HG03159 (cell line): ENCODE data around the gene AEBP1.

Experiments used
- ATAC-seq: cut with Tn5 transposase; IDR thresholded peaks from one replicate; pipeline ENCODE4 v1.9.1; 2021; ENCODE audit warnings: mild to moderate bottlenecking, moderate library complexity; ENCODE audit not compliant: unreplicated experiment

AEBP1 gene

DNA sequence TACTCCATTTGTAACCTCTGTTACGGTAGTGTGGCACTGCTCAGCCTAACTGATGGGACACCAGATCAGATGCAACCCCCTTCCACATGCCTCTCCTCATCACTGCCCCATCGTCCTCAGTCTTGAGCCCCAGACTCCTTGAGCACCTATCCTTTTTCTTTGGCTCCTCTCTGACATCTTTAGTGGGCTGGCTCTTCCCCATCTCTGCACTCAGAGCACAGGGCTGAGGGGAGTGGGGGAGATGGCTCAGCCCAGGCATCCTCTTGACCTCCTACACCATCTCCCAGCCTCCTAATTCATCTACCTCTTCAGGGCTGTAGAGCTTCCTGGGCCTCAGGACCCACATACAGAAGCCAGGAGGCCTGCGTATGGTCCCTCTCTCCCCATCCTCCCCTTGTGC is 20.3 kb upstream of the AEBP1 start:
- no peak for ATAC-seq

DNA sequence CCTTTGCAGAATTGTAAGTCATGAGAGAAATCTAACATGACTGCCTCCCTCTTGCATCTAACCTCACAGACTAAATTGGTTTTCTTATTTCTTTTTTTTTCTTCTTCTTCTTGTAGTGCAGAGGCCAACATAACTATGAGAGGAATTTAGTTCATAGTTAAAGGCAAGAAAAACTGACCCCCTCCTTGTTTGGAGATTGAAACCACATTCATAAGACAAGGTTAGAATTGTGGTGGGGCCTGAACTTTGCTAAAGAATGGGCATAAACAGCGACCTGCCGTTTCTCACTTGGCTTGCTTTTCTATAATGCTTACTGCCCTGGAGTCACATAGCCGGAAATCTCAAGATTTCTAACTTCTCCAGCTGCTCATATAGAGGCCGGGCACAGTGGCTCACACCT is 19.4 kb upstream of the AEBP1 start:
- ATAC-seq: no peak

DNA sequence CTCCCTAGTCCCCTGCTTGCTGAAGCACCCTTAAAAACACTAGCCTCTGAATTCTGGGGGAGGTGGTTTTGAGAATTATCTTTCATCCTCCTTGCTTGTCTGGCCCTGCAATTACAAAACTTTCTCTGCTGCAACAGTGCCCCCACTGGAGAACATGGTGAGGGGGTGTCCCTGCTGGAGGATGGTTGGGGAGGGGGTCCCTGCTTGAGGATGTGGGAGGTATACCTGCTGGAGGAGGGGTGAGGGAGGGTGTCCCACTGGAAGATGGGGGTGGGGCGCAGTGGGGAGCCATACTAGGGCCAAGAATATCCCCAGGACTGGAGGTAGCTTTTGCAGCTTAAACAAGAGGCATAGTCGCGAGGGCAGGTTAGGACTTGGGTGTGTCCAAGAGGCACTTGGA is 18.6 kb upstream of the AEBP1 start:
- ATAC-seq: no peak

DNA sequence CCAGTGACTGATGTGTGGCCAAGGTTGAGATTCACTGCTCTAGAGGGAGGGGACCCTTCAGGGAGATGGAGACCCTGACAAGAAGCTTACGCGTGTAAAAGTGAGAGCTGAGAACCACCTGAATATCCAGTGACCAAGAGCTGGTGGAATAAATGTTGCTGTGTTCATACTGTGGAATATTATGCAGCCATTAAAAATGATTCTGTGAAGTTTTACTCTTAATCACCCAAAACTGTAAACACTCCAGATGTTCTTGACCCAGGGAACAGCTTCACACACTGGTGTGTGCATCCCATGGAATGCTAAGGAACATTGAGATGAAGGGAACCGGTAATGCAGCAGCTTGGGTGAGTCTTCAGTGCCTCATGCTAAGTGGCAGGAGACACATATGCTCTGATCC is 17.5 kb upstream of the AEBP1 start:
- no peak for ATAC-seq

DNA sequence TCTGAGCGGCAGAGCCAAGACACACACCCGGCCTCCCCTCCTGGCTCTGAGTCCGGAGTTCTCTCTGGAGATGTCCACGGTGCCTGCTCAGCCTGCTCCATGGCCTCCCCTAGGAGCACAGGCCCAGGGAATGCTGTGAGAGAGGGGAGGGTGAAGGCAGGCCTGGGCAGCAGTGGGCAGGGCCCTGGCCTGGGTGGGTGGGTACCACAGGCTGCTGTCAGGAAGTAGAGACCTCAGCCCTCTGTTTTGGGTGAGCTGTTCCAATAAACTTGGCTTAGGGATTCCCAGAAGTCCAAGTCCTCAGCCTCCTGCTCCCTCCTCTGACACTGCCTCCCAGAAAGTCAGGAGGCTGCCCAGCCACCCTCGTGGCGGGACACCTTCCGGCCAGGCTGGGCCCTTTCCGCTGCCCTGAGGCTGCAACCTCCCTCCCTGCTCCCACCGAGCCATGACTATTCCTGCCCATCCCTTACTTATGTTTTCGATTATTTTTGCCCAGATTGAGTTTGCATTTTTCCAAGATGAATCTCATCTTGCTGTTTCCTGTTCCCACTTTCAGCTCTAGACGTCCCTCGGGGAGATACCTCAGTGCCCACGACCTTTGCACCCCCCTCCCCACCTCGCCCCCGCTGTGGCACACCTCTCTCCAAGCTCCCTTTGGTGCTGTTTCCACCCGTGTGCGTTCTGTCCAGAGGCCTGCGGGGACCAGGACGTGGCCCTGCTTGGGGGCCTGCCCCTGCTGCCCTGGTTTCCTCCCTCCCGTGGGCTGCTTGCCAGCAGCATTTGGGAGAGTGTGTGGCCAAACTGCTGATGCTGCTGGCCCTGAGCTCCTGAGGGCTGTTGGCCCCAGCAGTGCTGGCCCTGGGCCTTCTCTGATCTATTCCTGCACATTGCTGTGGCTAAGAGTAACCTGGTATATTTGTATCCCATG is 16.0 kb upstream of the AEBP1 start:
- ATAC-seq: no peak

DNA sequence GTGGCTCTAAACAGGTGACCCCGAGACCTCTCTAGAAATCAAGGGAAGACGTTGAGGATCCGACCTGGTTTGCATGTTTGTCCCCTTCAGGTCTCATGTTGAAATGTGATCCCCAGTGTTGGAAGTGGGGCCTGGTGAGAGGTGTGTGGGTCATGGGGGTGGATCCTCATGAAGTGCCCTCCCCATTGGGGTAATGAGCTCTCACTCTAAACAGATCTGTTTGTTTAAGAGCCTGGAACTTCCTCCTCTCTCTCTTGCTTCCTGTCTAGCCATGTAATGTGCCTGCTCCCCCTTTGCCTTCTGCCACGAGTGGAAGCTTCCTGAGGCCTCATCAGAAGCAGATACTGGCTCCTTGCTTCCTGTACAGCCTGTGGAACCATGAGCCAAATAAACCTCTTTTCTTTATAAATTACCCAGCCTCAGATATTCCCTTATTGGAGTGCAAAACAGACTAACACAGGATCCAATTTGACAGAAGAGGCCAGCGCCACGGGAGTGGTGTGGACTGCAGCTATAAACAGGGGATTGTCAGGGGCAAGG is 11.0 kb upstream of the AEBP1 start:
- ATAC-seq: no peak

DNA sequence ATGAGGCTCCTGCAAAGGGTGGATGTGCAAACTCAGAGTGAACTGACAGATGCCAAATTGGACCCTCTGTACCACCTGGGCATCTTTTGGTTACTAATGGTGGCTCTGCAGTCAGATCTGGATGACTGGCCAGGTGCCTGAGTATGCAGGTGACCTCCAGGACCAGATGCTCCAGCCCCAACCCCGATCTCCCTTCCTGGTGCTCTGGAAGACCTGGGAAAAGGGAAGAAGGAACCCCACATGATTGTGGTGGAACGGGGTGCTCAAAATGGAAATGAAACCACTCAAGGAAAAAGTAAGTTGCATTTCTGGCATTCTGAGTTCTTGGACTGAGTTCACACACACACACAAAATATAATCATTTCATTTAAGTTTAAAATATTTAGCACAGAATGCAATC is 9.8 kb upstream of the AEBP1 start:
- ATAC-seq: no peak

DNA sequence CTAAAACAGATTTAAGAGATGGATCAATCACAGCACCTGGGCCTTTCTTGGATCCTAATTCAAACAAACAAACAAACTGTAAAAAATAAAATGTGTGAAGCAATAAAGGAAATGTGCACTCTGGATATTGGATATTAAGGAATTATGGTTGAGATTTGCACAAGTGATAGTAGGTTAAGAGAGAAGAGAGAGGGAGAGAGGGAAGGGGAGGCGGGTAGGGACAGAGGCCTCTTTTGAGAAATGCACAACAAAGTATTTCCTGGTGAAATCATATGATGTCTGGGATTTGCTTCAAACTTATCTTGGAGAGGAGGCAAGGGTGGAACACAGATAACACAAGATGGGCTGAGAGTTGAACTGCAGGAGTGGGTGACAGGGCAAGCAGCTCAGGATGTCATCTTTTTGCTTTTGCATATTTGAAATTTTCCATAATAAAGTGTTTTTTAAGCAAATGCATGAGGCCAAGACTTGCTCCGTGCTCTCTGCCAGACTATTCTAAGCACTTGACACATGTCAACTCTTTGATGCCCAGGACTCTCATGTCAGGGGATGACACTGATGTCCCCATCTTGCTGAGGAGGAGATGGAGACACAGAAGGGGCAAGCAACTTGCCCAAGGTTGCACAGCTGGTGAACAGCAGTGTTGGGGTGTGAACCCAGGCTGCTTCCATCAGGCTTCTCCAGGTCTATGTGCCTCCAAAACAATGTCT is 9.1 kb upstream of the AEBP1 start:
- ATAC-seq: no peak

DNA sequence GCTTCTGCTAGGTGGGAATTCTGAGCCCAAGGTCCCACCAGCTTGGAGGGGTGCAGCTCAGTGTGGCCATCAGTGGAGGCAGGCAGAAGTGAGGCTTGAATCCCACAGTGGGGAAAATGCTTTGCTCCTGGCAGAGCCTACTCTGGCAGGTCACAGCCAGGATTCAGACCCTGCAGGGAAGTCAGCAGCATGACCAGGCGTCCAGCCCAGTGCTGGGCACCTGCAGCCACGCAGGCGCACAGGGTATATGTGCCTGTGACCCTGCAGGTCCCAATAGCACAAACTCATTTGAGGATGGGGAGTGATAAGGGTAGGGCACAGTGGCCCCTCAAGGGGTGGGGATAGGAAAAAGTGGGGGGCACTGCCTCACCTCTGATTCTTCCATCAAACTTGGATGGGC is 8.4 kb upstream of the AEBP1 start:
- ATAC-seq: no peak

DNA sequence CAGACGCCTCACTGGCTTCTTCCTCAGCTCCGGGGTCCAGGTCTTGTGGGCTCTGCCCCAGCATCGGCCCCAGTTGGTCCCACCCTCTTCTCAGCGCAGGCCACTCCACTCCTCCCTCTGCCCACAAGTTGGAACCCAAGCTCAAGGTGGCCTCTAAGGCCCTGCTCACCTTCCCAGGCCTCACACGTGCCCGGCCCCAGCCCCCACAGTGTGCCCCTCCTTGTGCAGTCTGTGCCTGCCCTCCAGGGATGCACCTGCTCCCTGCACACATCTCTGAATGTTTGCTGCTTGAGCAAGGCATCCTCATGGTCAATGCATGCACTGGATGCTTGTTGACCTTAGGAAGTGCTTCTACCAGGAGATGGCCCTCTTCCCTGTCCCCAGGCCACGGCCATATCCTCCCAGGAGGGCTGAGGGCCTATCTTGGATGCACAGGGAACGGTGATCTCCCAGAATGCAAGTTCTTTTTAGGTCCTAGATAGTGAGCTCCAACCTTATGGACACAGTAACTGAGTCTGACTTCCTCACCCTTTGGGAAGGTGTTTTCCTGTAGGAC is 7.7 kb upstream of the AEBP1 start:
- ATAC-seq: no peak

DNA sequence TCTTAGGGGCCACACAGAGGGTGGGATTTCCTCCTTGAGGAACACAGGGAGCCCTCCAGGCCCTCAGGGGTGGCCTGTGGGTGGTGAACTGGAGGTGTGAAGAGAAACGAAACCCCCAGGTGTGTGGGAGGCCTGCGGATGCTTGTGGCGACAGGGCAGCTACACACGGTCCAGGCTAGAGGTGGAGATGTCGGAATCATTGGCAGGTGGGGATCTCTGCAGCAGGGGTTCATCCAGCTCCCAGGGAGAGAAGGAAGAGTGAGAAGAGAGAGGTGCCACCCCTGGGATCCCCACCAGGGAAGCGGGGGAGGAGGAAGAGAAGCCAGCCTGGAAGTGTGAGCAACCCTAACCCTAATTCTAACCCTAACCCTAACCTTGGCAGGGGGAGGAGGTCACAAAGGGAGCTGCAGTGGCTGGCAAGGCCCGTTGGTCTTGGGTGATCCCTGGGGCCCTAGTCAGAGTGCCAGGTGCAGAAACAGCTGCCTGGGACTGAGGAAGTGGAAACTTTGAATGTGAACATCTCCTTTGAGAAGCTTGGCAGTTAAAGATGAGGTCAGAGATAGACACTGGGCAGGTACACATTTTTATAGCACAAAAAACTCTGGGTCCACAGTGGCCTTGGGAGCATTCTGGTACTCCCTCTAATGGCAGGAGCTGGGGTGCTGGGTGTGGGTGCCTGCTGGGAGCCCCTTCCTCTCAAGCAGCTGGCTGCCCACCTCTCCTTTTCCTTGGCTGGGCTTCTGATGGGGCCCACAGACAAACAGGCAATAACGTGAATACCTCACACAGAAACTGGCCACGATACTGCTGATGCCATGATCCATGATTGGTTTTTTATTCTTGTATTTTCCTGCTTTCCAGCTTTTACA is 6.8 kb upstream of the AEBP1 start:
- peak; percentile 76 for ATAC-seq

DNA sequence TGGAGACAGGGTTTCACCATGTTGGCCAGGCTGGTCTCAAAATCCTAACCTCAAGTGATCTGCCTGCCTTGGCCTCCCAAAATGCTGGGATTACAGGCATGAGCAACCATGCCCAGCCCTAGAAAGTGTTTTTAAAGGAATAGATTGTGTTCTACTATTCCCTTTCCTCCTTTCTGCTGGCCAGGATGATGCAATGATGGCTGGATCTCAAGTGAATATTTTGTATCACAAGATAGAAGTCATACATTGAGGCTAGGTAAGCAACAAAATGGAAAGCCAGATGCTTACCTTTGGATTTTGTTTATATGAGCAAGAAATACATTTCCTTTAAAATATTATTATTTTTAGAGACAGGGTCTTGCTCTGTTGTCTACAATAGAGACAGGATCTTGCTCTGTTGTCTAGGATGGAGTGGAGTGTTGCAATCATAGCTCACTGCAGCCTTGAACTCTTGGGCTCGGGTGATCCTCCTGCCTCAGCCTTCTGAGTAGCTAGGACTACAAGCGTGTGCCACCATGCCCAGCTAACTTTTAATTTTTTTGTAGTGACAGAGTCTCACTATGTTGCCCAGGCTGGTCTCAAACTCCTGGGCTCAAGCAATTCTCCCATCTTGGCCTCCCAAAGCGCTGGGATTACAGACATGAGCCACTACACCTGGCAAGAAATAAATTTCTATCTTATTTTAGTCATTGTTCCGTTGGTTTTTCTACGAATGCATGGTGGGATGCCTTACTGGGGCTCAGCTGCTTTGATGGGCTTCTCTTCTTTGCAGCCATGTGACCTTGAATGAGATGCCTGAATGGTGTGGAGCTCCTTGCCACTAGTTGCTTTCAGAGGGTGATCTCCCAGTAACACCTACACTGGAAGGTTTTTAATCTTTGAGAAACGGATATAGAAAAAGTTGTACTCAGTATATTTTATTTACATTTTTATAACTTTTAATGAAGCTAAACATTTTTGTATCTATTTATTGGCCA is 5.8 kb upstream of the AEBP1 start:
- ATAC-seq: no peak

DNA sequence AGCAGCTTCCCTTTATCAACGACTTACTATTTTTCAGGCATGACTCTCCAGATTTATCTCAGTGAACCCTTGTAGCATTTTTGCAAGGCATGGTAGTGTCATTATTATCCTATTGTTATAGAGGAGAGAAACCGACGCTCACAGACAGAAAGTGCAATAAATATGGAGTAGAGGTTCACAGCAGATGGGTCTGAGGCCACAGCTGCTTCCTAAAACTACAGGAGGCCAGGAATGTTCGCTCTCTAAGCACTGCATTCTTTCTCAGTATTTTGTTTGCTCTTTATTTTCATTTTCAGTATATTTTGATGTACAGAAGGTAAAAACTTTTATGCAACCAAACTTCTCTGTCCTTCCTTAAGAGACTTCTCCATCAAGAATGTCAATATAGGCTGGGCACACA is 4.5 kb upstream of the AEBP1 start:
- ATAC-seq: no peak

DNA sequence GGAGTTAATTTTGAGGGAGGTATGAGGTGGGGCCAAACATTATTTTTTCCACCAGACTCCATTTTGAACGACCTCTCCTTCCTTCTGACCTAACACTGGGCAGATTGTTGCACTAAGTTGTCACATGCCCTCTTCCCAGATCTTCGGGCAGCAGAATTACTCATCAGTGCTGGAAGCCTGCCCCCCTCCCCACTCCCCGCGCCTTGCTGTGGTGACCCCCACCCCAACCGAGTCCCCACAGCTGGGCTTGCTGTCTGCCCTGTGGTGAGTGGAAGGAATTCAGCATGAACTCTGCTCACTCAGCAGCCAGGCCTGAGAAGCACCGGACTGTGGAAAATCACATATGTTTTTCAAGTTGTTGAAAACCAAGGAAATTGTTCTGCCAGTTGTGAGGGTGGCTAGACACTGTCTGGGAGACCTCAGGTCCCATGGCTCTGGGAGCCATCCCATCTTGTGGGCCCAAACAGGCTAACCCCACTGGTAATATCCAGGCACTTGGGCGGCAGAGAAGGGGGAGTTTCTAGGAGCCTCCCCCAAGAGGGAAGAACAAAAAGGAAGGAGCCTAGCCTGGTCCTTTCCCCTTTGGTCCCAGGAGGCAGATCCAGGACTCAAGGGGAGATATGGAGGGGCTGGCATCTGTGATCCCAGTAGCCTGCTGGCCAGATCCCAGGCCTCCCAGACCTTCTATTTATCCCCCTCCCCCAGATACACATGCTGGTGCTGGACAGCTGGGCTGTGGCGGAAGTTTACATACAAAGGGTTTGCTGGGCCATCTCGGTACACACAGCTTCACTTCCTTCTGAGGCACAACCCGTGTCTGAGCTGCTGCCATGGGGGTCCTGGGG is 3.5 kb upstream of the AEBP1 start:
- no peak for ATAC-seq

DNA sequence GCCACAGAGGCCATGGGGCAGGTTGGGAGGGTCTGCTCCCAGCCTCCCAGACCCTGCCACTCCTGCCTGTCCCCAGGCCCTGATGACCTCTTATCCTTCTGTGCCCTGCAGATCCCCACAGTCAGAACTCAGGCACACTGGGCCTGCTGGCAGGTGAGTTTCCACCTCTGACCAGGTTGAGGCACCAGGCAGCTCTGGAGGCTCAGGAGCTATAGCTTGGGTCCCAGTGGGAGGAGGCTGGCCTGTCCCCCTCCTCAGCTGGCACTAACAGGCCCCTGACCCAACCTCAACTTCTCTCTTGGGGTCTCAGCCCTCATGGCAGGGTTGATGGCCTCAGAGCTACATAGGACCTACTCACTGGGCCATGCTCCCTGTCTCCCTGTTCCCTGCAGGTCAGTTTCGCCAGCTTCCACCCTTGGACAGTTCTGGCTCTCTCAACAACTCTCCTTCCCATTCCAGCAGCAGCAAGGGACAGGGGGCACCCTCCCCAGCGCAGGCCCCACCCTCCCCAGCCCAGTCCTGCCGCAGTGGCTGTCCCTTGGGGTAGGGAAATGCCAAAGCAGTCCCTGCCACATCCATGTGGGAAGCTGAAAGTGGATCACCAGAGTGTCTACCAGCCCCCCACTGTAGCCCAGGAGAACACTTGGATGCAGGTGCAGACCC is 2.7 kb upstream of the AEBP1 start:
- no peak for ATAC-seq

DNA sequence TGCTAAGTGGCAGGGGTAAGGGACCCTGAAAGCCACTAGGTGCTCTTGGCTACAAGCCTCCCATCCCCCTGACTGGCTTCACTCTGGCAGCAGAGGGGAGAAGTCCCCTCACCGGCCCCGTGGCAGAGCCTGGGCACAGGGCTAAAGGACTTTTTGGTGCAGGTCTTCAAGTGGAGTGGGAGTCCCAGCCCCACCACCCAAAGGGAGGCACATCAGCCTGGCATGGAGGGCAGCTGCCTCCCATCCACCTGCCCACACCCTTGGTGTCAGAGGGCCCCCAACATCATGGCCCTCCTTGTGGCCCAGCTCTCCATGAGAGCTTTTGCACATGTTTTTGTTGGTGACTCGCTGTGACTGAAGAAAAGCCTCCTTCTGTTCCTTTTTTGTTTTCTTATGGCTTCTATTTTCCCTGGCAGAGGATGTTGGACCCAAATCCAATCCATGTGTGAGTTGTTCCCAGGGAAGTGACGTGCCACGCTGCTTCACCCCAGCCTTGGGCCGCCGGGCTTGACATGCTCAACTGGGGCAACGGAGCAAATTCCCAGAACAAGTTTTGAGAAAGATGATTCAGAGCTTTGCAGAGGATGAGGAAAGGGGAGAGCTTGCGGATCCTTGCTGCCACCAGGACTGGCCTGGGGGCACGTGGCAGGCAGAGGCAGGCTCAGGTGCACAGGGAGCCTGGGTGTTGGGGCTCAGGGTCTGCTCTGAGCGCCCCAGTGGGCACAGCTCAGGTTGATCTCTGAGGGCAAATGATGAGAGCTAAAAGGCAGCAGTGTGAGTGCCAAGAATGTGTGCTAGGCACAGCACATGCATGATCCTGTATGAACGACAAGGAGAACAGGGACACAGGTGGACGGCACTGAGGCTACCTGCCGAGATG is 1.9 kb upstream of the AEBP1 start:
- no peak for ATAC-seq

DNA sequence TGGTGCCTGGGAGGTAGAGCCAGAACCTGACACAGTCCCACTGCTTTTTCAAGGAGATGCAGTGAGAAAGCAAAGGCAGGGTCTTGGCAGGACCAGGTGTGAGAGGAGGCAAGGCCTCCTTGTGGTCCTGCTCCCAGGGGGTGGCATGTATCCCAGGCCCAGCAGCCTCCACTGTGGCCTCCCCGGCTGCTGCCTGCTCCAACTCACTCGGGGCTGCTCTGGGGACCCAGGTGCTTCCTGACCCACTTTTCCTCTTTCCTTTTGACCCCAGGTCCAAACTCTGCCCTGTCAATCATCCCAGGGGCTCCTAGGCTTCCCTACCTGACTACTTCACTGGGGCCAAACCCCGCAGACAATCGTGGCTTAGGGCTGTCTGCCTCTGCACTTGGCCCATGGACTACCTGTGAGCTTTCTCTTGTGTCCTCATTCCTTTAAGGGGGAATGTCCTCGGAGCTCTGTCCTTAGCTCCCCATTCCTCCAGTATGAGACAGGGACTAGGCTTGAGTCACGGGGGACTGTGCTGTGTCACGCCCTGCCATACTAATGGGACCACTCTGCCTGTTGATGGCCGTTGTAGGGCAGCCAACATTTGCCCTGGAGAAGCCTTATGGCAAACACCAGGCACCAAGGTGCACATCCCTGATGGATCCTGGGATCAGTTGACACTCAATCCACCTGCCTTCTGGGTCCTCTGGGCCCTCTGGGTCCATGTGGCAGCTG is 1.1 kb upstream of the AEBP1 start:
- no peak for ATAC-seq
